Activated CD8-positive, alpha-beta memory T cell treated with anti-CD3 and anti-CD28 coated beads, Interleukin-2, amount 50 U/mL, for 4 hours (primary cell): ENCODE results near the gene ANGPTL7.

Source experiments
- DNase-seq: peaks from one replicate; pipeline ENCODE4 v3.0.0-alpha.2; 2020

The ANGPTL7 gene

DNA sequence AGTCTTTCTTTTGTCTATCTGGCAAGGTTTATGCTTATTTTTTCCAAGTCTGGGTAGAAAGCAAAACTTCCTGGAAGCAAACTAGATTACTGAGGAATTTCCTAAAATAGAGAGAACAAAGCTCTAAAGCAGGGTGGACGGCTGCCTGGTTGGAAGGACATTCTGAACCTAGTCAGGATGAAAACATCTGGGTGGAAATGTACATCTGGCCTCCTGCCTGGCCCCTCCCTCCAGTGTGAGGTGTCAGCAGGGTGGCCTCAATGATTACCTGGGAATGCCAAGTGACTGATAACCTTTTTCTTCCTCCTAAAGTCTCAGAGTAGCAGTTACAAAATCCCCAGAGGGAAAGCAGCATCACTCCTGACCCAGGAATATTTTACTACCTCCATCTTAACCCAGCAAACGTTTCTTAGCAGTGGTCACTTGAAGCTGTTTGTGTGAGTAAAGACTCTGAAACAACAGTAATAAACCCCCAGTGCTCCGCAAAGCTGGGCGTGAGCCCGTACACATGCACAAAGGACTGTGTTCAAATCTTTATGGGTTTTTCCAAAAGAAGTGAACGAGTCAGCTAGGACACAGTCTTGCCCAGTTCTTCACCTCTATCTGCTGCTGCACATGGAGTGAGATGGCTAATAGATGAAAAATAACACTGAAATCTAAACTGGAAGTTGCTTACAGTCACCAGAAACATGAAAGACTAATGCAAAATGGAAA, 18.9 kb downstream of the ANGPTL7 start:
- no peak for DNase-seq

DNA sequence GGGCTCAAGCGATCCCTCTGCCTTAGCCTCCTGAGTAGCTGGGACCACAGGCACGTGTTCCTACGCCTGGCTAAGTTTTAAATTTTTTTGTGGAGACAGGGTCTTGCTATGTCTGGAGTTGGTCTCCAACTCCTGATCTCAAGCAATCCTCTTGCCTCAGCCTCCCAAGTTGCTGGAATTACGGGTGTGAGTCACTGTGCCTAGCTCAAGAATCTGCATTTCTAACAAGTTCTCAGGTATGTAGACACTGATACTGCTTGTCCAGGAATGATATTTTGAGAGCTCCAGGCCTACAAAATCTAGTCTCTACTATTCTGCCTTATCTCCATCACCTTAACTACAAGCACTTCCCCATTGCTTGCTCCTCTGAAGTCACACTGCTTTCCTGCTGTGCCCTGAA, 22.3 kb downstream of the ANGPTL7 start:
- no peak for DNase-seq

DNA sequence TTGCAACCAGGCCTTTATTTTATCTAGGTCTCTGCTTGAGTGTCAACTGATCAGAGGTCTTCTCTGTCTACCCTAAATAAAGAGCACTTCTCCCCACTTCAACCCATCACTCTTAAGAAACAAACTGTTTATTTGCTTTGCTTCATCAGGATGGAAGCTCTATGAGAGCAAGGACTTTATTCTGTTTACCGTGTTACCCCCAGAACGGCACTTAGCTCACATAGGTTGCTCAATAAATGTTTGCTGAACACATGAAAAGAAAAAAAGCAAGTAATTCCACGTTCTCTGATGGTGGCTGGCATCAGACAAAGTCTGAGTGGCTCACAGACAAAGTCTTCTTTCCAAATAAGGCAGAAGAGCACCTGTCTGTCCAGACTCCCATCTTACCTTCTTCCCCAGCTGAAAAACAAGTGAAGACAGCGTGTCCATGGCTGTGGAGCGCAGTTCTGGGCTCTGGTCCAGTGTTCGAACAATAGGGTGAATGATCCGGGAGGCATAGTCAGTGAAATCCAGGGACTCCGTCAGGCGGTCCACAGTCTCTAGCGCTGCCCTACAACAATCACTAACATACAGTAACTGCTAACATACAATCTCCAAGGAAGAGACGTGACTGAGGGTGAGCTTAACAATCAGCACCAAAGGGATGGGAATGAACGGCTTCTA, 22.9 kb downstream of the ANGPTL7 start:
- no peak for DNase-seq

DNA sequence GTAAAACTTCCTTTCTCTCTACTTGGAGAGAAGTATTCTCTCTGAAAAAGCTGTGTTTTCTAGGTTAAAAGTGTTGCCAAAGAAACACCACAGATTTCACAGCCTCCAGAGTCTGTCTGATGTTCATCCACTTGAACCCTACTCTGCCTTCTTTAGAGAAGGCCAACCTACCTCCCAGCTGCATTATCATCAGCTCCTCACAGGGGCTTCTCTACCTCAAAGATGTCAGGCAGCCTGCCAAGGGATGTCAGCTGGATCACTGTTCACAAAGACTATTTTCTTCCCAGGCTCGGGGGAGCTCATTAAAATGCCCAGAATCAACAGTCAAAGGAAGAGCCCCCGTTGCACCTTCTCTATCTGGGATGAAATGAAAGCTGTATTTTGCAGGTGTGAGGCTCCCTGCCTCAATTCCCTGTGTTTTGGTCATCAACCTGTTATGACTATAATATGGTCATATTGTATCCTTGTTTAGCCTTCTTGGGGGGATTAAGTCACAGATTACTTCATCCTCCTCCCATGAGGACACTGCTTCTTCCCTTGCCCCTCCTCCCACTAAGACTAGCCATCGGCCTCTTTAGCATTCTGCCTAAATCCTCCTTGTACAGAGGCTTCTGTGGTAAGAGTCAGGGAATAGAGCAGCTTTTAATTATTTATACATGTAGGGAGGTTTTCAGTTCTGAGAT, 25.7 kb downstream of the ANGPTL7 start:
- DNase-seq: no peak

DNA sequence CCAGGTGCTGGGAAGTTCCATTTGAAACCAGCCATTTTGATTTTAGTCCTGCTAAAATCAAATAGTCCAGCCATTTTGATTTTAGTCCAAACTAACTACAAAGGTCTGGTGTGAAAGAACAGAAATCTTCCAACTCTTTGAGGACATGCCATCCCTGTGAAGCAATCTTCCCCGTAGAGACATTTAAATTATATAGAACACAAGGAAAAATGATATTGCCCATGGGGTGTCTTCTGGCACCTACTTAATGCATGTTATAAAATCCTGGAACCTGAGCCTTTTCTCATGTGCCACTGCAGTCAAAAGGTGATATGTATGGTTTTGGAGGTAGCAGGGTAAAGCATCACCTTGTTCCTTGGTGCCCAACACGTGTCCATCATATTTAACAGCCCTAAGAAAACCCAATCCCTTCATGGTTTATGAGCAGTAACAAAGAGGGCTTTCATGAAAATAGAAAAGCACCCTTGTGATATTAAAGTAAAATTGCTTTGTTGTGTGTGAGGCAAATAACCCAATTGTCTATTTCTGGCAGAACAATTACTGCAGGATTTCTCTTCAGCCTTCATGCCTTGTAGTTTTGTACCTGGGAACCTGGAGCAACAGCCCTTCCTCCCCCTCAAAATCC, 26.3 kb downstream of the ANGPTL7 start:
- no peak for DNase-seq

DNA sequence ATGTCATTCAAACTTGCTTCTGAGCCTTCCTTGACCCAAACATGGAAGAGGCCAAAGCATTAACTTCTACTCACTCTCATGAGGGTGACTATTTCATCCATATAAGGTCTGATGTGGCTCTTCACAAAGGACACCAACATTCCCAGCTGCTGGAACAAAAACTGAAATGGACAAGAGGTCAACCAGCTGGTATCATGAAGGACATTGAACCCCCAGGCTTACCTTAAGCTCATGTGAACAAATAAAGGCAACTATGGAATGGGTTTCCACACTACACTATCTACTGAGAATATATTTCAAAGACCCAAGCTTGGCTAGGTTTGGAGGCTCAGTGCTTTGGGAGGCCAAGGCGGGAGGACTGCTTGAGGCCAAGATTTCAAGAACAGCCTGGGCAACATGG, 26.9 kb downstream of the ANGPTL7 start:
- DNase-seq: no peak

DNA sequence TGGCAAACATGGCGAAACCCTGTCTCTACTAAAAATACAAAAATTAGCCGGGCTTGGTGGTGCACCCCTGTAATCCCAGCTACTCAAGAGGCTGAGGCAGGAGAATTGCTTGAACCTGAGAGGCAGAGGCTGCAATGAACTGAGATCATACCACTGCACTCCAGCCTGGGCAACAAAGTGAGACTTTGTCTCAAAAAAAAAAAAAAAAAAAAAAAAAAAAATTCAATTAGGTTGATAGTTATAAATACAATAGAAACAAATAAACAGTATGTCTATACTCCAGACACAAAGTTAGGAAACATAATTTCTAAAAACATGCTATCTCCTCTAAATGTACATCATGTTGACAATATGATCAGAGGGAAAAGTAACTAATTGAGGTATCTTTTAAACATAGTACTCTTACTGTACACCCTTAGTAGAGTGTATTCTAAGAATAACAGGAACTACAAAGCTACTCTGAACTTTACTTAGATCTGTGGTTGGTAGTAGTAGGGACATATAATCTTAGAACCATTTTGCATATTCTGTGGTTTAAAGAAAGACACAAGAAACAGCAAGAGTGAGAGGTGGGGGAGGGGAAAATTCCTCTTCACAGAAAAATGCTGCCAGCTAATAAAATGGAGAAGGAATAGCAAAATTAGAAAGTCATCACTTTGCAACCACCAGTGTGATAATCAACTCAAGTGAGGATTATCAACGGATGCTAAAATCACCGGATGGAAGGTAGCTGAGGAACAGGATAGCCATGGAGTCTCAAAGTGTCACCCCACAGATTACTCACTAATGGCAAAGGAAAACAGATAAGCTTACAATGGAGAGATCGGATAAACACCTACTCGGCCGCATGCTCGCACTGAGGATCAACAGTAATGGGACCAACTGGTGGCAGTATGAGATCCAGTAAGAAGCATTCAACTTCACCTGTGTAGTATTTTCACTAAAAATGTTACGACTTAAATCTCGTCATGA, 38.2 kb downstream of the ANGPTL7 start:
- no peak for DNase-seq

DNA sequence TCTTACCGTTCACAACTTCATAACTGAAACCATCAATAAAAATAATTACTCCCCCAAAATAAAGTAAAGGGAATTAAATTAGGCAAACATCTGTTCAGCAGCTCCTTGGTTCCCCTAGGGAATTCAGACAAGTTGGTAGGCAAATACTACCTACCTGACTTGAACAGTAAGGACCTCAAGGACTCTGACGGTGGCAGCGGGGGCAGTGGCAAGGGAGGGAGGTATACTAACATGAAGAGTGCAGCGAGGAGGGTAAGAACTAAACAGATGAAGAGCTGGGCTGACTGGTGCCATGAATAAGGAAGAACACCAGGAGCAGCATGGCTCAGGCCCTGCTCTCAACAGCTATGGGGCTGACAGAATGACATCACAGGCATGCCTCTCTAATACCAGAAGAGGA, 40.0 kb downstream of the ANGPTL7 start:
- no peak for DNase-seq

DNA sequence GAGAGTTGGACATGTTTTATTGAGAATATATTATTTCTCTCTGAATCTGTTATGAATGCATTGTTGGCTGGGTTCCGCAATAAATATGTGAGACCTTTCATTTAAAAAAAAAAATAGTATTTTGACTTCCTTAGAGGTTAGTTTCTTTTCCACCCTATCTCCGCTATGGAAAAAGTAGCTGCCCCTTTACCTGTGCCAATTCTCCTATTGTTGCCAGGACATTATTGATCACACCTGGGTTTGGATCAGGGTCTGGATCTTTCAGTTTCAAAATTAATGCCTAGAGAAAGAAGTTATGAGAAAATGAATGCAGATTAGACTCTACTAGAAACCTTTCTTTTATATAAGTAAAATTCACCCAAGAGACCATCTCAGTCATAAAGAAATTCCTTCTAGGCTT, 44.1 kb downstream of the ANGPTL7 start:
- no peak for DNase-seq

DNA sequence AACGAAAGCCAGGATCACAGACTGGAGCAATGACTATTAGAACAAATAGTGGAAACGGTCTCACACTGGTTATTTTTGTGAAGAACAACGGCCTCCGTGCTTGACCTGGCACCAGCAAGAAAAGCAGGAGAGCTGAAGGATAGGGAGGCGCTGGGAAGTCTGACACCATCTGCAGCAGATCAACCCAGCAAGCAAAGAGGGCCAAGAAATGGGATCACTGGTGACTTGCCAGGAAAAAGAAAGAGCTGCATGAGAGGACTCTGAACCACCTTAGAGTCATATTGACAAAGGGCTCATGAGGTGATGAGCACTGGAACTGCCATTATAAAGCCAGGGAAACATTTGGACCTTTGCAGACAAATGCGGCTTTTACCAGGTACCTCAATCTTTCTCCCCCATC, 48.2 kb downstream of the ANGPTL7 start:
- no peak for DNase-seq

DNA sequence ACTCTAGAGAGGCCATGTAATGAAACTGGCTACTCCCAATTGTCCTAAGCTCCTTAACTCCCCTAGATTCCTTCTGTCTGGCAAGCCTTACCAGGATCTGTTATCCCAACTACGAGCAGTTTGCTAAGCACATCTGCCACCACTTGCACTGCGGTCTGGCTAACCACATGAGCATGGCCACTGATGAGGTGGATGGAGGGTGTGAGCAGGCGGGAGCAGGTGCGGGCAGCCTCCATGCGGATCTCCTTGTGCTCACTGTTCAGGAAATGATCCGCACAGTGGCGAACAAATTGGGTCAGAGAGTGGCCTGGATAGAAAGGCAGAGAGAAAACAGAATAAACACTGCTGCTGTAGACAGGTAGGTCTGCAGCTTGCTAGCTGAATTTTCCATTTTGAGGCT, 49.2 kb downstream of the ANGPTL7 start:
- DNase-seq: no peak

DNA sequence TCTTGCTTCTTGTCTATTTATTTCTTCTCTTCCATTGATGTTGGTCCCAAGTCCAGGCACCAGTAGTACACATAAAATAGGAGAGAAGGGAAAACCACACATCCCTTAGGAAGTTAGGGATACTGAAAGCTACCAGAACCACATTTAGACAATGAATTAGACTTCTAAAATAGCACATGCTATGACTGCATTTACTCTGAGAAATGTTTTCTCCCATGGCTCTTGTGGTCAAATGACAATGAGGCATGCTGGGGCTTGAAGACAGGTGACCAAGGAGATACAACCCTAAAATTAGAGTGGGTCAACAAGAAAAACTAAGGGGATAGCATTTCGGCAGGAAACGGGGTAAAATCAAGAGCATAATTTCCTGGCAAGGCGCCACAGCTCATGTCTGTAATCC, 56.1 kb downstream of the ANGPTL7 start:
- DNase-seq: no peak
